HAP-1 (cell line): ENCODE measurements around the gene FSD1.
A peak's percentile ranks its signal among the peaks of the same experiment; 100 is the strongest.

Experiments used
- DNase-seq, 2 experiments: peaks; one replicate each; pipeline ENCODE4 v3.0.0-alpha.2; 2016 to 2020; ENCODE audit warnings: low spot score in 2 of 2
- H3K27me3 ChIP-seq: fragments of 250-450 bp; sonication (Bioruptor Pico); 2 replicates; pipeline ENCODE4 v1.5.1; 2020; ENCODE audit warnings: low read depth, mild to moderate bottlenecking, moderate library complexity
- H3K36me3 ChIP-seq: fragments of 250-450 bp; sonication (Bioruptor Pico); replicated peaks from 2 replicates; pipeline ENCODE4 v1.5.1; 2020; ENCODE audit warnings: mild to moderate bottlenecking
- H3K4me1 ChIP-seq: fragments of 250-450 bp; sonication (Bioruptor Pico); 2 replicates; pipeline ENCODE4 v1.5.1; 2020; ENCODE audit warnings: mild to moderate bottlenecking
- H3K4me3 ChIP-seq: fragments of 250-450 bp; sonication (Bioruptor Pico); 2 replicates; pipeline ENCODE4 v1.5.1; 2020; ENCODE audit warnings: mild to moderate bottlenecking, moderate library complexity
- H3K9me3 ChIP-seq: fragments of 250-450 bp; sonication (Bioruptor Pico); 2 replicates; pipeline ENCODE4 v1.5.1; 2020; ENCODE audit warnings: mild to moderate bottlenecking, moderate library complexity
- in situ Hi-C: fragments of 300-500 bp; cut with MboI; formaldehyde crosslinking; loops from 3 replicates; pipeline ENCODE4 v1.14.3; 2020; ENCODE audit warnings: low sequenced_read_pairs, inconsistent platforms, mixed read lengths

The FSD1 gene

DNA sequence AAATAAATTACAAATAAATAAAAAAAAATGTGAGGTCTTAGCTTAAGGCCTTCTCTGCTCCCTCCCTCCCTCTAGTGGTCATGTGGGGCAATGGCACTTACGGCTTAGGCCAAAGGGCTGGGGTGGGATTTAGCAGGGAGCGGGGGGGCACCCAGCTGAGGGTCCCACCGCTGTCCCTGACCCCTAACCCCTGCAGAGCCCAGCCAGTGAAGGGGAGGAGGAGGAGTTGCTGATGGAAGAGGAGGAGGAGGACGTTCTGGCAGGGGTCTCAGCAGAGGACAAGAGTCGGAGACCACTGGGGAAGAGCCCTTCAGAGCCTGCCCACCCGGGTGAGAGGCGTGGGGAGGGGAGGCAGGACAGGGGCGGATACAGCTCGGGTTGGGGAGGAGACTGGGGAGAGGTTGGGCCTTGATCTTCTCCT is 48.3 kb downstream of the FSD1 start:
- Histone ChIP-seq H3K36me3 (peaks cover 12% of the 10 kb centered on the region), H3K4me3 (no peak overlapping the region), H3K9me3 (no peaks in the 10 kb centered on the region), H3K27me3 (no peaks in the 10 kb centered on the region), H3K4me1 (no peaks in the 10 kb centered on the region)
- in situ Hi-C loops, result loop anchor here (5.0 kb wide), 1 partner anchor 85 kb away; no protein-coding TSS in a partner anchor
- DNase-seq, result peak in 1 of 2 experiments; percentile 76

DNA sequence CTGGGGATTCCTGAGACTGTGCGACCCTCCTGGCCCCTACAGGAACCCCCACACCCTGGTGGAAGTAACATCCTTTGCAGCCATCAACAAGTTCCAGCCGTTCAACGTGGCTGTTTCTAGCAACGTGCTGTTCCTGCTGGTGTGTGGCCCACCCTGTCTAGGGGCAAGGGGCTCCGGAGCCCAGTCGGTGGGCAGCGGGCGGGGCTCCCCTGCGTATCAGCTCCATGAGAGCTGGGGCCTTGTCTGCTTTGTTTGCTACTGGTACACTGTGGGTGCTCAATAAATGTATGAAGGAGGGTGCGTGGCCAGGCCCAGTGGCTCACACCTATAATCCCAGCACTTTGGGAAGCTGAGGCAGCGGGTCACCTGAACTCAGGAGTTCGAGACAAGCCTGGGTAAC is 49.9 kb downstream of the FSD1 start:
- in situ Hi-C loops, result loop anchor here (5.0 kb wide), 1 partner anchor 87 kb away; no protein-coding TSS in a partner anchor
- Histone ChIP-seq H3K4me1 (no peaks in the 10 kb centered on the region), H3K36me3 (peaks cover 21% of the 10 kb centered on the region), H3K27me3 (no peaks in the 10 kb centered on the region), H3K4me3 (no peak overlapping the region), H3K9me3 (no peaks in the 10 kb centered on the region)
- no peak for DNase-seq

DNA sequence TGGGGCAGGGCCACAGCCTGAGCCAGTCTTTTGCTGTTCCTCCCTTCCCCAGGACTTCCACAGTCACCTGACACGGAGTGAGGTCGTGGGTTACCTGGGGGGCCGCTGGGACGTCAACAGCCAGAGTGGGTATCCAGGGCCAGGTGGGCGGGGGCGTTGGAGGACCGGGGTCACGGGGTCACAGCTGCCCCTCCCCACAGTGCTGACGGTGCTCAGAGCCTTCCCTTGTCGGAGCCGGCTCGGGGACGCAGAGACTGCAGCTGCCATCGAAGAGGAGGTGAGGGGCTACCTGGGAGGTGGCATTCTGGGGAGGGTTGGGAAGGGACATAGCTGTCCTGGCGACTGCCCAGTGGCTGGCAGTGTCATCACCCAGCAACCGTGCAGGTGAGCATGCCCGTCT is 50.5 kb downstream of the FSD1 start:
- Histone ChIP-seq H3K4me3 (no peak overlapping the region), H3K9me3 (no peaks in the 10 kb centered on the region), H3K36me3 (peaks cover 28% of the 10 kb centered on the region), H3K27me3 (no peaks in the 10 kb centered on the region), H3K4me1 (no peaks in the 10 kb centered on the region)
- in situ Hi-C loops, result loop anchor here (5.0 kb wide), 1 partner anchor 88 kb away; no protein-coding TSS in a partner anchor
- no peak for DNase-seq

DNA sequence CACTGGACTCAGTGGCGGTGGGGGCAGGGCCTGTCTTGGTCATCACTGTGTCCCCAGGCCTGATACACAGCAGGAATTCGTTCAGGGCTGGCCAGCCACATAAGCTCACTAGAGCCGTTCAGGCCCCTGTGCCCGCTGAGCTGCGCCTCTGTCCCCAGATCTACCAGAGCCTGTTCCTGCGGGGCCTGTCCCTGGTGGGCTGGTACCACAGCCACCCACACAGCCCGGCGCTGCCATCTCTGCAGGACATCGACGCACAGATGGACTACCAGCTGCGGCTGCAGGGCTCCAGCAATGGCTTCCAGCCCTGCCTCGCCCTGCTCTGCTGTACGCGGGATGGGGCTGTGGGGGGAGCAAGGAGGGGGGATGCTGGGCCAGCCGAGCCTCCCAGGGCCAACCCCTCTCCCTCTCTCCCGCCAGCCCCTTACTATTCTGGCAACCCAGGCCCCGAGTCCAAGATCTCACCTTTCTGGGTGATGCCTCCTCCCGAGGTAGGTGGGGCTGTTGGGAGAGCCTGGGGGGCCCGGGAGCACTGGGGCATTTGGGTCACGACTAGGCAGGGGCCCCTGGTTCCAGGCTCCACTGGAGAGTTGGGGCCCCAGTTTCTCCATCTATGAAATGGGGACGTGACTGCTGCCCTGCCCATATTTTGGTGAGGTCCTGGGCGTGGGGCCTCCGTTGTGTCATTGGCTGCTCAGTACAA is 52.8 kb downstream of the FSD1 start:
- H3K4me1 ChIP-seq, result no peaks in the 10 kb centered on the region
- no peak for DNase-seq
- H3K9me3 ChIP-seq, result no peaks in the 10 kb centered on the region
- H3K36me3 ChIP-seq, result peaks cover 37% of the 10 kb centered on the region
- H3K27me3 ChIP-seq, result no peaks in the 10 kb centered on the region
- H3K4me3 ChIP-seq, result no peak overlapping the region
- in situ Hi-C loops, result no loop called here

DNA sequence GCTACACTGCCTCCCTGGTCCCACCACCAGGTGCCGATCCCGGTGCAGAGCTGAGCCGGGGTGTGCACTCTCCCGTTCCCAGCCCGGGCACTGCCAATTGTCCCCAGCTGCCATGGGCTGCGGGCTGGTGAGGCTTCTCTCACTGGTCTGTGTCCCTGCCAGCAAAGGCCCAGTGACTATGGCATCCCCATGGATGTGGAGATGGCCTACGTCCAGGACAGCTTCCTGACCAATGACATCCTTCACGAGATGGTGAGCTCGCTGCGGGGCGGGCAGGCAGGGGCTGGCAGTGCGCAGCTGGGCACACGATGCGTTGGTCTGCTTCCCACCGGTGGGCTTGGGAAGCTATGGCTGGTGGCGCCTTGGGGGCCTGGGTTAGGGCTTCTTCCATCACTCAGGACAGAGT is 53.5 kb downstream of the FSD1 start:
- no peaks in the 10 kb centered on the region for H3K27me3 ChIP-seq
- H3K9me3 ChIP-seq, result no peaks in the 10 kb centered on the region
- no peak for DNase-seq
- no peak overlapping the region for H3K4me3 ChIP-seq
- H3K36me3 ChIP-seq, result peaks cover 44% of the 10 kb centered on the region
- in situ Hi-C loops, result no loop called here
- no peaks in the 10 kb centered on the region for H3K4me1 ChIP-seq

DNA sequence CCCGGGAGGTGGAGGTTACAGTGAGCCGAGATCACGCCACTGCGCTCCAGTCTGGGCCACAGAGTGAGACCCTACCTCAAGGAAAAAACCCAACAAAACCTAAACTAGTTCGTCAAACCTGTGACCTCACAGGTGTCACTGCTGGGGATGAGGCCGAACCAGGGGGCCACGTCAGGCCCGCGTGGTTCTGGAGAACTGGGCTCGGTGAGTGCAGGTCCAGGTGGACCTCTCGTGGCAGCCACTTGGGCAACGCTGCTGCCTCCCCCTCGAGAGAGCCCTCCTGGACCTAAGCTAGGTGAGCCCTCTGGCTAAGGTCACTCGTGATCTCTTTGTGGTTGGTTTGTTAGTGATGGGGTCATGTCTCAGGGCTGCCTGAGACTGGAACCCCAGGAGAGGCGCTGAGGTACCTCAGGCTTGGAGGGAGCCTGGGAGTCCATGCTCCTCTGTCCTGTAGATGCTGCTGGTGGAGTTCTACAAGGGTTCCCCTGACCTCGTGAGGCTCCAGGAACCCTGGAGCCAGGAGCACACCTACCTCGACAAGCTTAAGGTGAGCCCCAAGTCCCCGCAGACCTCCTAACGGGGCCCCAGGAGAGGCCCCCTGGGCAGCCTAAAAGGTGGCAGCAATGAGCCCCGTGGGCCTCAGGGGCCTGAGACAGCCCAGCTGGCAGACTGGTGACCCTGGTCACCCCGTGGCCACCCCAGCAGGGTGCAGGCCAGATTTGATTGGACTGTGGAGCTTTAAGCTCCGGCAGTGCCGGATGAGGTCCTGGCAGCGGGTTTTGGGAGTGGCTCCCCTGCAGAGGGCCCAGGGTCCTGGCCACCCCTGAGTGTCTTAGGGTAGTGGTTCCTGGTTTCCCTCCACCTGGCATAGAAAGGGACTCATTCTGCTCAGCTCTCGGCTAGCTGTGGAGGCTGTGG is 54.6 kb downstream of the FSD1 start:
- Histone ChIP-seq H3K4me1 (no peaks in the 10 kb centered on the region), H3K4me3 (no peak overlapping the region), H3K36me3 (peaks cover 51% of the 10 kb centered on the region), H3K9me3 (no peaks in the 10 kb centered on the region), H3K27me3 (no peaks in the 10 kb centered on the region)
- in situ Hi-C loops, result no loop called here
- no peak for DNase-seq

DNA sequence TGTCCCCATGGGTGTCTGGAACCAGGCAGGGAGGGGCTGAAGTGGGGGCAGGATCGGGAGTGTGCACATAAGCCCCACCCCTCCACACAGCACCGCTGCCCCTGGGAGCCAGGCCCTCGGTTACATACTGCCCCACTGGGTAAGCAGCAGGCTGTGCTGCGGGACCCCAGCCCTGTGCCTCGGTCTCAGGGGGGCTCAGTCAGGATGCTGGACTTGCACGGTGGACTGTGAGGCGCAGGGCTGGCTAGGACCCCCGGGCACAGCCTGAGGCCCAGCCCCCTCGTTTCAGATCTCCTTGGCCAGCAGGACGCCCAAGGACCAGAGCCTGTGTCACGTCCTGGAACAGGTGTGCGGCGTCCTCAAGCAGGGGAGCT is 55.2 kb downstream of the FSD1 start:
- no peak for DNase-seq
- H3K4me1 ChIP-seq, result no peaks in the 10 kb centered on the region
- no peak overlapping the region for H3K4me3 ChIP-seq
- H3K36me3 ChIP-seq, result peaks cover 53% of the 10 kb centered on the region
- H3K9me3 ChIP-seq, result no peaks in the 10 kb centered on the region
- in situ Hi-C loops, result no loop called here
- H3K27me3 ChIP-seq, result no peaks in the 10 kb centered on the region

DNA sequence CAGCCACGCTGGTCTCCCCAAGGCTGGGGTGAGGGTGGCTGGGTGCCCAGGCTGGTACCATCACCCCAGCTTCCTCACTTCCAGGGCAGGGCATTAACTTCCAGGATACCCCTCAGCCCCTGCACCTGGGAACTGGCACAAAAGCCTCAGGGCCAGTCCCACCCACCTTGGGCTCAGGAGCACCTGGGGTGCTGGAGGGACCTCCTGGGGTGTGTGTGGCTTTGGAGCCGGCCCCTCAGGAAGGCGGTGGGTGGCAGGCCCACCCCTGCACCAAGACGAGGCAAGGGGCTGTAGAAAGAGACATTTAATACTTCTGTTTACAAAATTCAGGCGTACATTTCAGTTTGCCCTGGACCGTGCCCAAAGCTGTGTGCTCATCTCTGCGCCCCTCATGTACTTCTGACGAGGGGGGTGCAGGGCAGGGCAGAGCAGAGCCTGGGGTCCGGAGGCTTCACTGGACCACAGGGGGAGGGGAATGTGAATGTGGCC is 55.7 kb downstream of the FSD1 start:
- in situ Hi-C loops, result no loop called here
- DNase-seq, result no peak
- Histone ChIP-seq H3K36me3 (peaks cover 54% of the 10 kb centered on the region), H3K9me3 (no peaks in the 10 kb centered on the region), H3K4me3 (no peak overlapping the region), H3K4me1 (no peaks in the 10 kb centered on the region), H3K27me3 (no peaks in the 10 kb centered on the region)

DNA sequence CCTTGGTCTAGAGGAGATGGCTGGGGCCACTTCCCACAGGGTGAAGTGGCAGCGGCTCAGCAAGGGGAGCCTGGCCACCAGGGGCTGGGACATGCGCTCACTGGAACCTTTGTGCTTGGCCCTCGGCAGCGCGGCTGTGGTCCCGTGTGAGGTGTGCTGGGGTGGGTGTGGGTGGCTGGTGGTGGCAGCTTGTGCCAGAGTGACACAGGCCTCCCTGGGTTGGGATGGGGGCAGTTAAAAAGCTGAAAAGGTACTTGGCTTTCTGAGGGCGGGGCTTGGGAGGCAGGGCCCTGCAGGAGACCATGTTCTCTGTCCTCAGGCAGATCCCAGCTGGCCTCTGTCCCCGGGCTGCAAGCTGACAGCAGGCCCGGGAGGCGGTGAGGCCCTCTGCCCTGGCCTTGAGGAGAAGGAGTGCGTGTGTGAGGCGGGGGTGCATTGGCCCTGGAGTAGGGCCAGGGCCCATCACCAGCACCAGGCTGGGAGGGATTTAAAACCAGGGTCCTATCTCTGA is 56.3 kb downstream of the FSD1 start:
- Histone ChIP-seq H3K36me3 (peaks cover 60% of the 10 kb centered on the region), H3K4me1 (no peaks in the 10 kb centered on the region), H3K27me3 (no peaks in the 10 kb centered on the region), H3K9me3 (no peaks in the 10 kb centered on the region), H3K4me3 (no peak overlapping the region)
- in situ Hi-C loops, result no loop called here
- DNase-seq, result peak in 1 of 2 experiments; percentile 31

DNA sequence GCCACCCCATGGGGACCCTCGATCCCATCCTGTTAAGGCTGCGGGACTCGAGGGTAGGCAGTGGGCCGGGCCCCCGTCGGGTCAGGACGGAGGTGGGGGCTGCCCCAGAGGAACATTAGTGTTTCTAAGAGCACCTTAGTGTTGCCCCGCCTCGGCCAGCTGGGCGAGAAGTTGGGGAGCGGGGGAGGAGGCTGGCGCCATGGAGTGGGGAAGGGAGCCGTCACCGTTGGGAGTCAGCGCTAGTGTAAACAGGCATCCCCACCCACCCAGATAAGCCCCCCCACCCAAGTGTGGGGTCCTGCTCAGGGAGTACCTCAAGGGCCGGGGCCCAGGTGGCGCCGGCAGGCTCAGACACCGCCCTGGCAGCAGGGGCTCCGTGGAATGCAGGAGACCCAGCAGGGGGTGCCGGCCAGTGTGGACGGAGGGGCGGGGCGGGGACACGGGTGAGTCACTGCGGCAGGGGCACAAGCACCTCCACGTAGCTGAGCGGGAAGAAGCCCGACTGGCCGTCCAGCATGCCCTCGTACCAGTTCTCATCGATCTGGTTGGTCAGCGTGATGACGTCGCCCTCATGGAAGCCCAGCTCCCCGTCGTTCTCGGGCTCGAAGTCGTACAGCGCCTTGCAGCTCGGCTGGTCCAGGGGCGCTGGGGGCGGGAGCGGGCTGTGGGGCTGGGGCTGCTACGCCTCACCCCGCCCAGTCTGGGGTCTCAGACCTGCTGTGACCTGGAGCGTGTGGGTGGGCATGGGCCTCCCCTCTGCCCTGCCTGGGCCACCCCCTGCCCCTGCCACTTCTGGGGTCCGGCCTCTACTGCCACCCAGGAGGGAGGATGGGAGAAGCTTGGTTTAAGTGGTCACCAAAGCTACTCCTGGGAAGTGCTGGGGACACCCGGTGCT is 57.0 kb downstream of the FSD1 start:
- no peak overlapping the region for H3K4me3 ChIP-seq
- H3K36me3 ChIP-seq, result peaks cover 67% of the 10 kb centered on the region
- no peaks in the 10 kb centered on the region for H3K4me1 ChIP-seq
- DNase-seq, result no peak
- in situ Hi-C loops, result no loop called here
- no peaks in the 10 kb centered on the region for H3K27me3 ChIP-seq
- H3K9me3 ChIP-seq, result no peaks in the 10 kb centered on the region

DNA sequence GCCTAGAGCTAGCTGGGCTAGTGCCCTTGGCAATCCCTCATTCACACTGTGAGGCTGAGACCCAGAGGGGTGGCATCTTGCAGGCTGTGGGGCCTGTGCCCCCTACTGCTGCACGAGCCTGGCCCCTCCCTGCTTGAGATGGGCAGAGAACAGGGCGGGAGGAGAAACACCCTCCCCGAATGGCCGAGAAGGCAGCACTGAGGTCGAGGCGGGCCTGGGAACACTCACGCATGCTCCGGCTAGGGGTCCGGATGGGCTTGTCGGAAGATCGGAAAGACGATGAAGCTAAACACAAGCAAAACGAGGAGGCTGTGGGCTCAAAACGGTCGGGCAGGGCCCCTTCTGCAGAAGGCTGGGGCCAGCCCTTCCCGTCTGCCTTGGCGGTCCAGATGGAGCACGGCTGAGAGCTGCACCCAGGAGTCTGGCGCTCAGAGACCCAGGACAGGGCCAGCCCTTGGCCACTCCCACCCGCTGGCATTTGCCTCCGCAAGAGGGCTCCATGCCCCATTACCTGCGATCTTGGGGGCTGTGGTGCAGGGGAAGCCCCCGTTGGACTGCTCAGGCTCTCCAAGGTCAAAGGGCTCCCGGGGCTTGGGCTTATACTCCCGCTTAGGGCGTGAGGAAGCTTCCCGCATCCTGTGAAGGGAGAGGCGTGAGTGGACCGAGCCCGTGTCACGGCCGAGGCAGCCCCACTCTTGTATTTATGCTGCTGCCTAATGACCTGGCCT is 57.9 kb downstream of the FSD1 start:
- Histone ChIP-seq H3K4me3 (no peak overlapping the region), H3K9me3 (no peaks in the 10 kb centered on the region), H3K36me3 (peaks cover 67% of the 10 kb centered on the region), H3K4me1 (no peaks in the 10 kb centered on the region), H3K27me3 (no peaks in the 10 kb centered on the region)
- no peak for DNase-seq
- in situ Hi-C loops, result no loop called here

DNA sequence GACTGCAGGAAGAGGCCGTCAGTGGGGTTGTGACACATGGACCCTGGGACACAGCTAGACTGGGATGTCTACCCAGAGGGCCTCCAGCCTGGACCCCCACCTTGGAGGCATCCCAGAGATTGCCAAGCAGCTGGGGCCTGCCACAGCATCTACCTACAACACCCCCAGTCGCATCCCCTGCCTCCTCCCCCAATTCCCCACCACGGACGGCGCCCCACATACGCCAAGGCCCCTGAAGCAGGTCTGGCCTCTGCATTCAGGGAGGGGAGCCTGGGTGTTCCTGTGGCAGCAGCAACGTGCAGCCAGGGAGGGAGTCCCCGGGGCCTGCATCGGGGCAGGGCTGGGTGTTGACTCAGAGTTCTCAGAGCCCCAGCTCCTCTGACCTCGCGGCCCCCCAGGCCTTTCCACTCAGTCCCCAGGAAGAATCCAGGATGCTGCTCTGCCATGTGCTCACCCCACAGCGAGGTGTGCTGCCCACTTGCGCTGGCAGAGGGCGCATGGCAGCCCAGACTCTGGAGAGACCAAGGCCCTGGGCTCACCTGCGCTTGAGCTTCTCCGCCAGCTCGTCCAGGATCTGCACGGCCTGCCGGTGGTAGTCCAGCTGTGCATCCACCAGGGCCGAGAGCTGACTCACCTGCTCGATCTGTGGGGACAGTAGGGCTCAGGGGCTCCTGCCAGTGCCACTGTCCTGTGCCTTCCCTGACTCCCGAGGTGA is 58.6 kb downstream of the FSD1 start:
- no peaks in the 10 kb centered on the region for H3K4me1 ChIP-seq
- in situ Hi-C loops, result no loop called here
- peaks cover 69% of the 10 kb centered on the region for H3K36me3 ChIP-seq
- no peak for DNase-seq
- no peak overlapping the region for H3K4me3 ChIP-seq
- H3K9me3 ChIP-seq, result no peaks in the 10 kb centered on the region
- no peaks in the 10 kb centered on the region for H3K27me3 ChIP-seq
